Ovary (tissue), 3 donors: ENCODE measurements around the gene ZNF423.

Experiments
- CTCF ChIP-seq, 3 donors: fragments of 450-650 bp in 2 of 3; fragments of 200-600 bp in 1 of 3; IDR thresholded peaks; one replicate each; pipeline versions ENCODE4 v1.5.1 to v1.8.0; 2016 to 2022; ENCODE audit warnings: antibody characterized with exemption in 3 of 3, mild to moderate bottlenecking in 1 of 3
- EP300 ChIP-seq: sonication (generic); formaldehyde crosslinking; IDR thresholded peaks from one replicate; pipeline ENCODE4 v1.6.1; 2017; ENCODE audit warnings: antibody characterized with exemption
- POLR2A ChIP-seq: fragments of 450-650 bp; IDR thresholded peaks from one replicate; pipeline ENCODE4 v1.6.1; 2017; ENCODE audit warnings: antibody characterized with exemption, mild to moderate bottlenecking, moderate library complexity
- donor health status: DM: no; HTN: no; CAD: no.

- TF ChIP-seq EP300 = no peak
- no peak for TF ChIP-seq CTCF (IDR thresholded peaks at IDR 0.05)
- TF ChIP-seq POLR2A = no peak
Observed at GRCh38 chr16:49602201-49602975, 253.5 kb downstream of the ZNF423 start.
